Measurements from ENCODE around the gene TFEB.

TFEB gene

DNA sequence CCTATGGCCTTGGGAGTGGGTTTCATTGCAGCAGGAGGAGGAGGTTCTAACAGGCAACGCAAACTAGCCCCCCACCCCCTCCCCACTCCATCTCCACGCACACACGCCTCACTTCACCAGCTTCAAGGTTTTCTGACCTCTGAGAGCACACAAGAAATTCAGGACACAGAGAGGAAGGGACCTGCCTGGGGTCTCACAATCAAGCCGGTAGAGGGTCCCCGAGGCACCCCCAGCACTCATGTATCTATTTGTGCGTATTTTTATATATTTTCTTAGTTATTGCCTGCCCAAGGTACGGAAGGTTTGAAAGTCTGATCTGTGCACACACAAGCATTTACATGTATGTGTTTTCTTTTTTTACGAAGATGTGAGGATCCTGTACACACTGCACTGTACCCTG, 80.2 kb downstream of the TFEB start:
- no peak for DNase-seq

DNA sequence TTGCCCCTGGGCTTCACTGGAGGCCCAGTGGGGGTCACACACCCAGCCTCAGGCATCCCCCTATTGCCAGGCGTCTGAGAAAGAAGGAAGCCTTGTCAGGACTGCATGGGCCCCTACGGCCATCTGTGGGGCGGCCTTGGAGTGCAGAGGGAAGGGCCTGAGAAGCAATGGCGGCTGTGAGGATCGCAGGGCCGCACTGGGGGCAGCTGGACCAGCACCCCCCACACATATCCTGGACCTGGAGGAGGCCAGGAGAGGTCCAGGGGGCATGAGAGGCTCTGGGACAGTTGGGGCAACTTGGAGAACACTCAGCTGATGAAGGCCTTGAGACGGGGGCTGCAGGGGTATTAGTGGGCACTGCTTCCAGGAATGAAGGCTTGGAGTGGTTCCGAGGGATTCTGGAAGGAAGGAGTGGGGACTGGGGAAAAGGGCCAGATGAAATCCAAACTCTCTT, 80.7 kb downstream of the TFEB start:
- DNase-seq = no peak

DNA sequence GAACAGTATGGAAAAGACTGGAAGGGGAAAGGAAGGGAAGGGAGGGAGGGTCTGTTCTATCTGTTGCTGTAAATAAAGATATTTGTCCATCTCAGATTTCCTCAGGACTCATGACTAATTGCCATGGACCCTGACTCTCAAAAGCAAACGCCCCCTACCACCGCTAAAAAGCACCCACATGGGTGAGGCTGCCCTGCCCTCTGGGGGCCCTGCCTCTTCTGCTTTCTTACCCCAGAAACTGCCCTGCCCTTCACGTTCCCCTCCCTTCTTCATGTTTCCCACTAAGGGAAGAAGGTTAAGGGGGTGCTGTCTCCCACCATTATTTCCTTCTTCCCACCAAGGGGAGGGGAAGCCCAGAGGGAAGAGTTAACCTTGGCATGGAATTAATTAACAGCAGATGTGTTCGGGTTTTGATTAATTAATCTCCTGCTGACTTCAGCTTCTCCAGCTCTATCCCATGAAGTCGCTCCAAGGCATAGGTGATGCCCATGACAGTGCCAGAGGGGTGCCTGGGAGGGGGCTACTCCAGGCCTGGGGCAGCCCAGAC, 81.2 kb downstream of the TFEB start:
- DNase-seq = no peak

DNA sequence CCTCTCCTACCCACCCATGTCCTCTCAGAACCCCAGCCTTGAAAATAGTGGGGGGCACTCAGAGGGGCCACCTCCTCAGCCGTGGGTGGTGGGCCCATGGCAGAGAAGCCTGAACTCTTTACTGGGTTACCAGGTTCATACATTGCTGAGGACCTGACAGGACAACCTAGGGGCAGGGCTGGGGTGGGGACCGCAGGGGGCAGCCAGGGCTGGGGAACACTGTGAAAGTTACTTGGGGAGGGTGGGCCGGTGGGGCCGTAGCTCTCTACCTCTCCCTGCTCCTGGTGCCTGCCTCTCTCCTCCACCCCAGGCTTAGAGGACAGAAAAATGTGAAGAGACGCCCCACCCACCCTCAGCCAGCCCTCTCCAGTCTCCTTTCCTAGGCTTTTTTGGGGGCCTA, 81.7 kb downstream of the TFEB start:
- no peak for DNase-seq

DNA sequence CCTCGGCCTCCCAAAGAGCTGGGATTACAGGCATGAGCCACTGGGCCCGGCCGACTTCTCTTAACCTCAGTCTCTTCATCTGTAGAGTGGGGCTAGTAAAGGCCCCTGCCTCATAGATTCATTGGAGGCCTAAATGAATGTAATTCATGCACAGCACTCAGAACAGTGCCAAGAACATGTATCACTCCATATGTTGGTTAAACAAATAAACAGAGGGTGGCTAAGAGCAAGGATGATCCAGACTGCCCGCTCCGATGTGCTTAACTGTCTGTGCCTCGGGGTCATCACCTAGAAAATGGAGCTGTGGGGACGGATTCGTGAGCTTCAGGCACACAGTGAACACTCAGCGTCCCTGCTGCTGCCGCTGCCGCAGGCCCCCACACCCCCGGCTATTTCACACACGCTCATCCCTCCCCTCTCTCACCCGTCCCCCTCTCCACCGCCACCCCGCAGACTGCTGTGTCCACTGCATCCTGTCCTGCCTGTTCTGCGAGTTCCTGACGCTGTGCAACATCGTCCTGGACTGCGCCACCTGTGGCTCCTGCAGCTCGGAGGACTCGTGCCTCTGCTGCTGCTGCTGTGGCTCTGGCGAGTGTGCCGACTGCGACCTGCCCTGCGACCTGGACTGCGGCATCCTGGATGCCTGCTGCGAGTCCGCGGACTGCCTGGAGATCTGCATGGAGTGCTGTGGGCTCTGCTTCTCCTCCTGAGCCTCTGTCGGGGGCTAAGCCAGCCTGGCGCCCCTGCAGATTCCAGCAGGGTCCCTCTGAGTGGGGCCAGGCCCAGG, 82.3 kb downstream of the TFEB start:
- DNase-seq = no peak

DNA sequence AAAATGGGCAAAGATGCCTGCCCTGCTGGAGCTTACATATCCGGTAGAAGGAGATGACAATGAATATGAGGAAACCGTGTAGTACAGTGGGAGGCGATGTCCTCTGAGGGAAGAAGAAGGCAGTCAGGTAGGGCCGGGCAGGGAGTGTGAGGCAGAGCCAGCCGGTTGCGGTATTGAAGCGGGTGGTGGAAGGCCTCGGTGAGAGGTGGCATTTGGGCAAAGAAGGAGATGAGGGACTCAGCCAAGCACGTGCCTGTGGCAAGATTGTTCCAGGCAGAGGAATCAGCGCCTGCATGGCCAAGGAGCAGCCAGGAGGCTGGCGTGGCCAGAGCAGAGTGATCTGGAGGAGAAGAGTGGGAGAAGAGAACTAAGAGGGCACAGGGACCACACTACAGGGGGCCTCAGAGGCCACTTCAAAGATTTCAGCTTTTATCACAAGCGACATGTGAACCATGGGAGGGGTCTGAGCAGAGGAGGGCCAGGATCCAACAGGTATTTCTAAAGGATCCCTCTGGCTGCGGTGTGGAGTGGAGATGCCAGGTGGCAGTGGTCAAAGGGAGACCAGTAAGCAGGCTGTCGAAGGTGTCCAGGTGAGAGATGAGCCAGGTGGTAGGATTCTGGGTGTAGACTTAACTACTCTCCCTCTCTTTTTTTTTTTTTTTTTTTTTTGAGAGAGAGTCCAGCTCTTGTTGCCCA, 83.3 kb downstream of the TFEB start:
- DNase-seq = no peak

DNA sequence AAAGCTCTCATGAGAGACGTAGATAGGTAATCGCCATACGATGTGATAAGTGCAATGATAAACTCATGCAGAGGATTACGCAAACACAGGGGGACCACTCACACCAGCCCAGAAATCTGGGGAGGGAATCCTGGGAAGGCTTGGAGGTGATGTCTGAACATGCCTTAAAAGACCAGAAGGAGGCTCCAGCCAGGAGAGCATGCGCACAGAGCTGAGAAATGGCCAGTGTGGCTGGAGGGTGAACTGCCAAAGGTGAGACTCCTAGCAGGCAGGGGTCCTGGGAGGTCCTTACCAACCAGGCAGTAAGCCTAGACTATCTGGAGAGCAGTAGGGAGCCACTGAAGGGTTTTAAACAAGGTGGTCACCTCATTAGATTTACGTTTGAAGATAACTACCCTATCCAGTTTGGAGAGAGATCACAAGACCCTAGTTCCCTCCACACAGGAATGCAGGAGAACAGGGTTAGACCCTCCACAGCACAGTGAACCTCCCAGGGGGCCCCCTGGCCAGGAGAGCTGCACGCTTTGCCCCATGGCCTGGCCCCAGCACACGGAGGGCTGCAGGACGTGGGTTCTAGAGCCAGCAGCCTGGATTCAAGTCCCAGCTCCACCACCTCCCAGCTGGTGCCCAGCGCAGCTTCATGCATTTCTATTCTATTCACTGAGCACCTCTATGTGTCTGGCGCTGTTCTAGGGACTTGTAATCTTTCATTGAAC, 84.0 kb downstream of the TFEB start:
- DNase-seq = no peak

DNA sequence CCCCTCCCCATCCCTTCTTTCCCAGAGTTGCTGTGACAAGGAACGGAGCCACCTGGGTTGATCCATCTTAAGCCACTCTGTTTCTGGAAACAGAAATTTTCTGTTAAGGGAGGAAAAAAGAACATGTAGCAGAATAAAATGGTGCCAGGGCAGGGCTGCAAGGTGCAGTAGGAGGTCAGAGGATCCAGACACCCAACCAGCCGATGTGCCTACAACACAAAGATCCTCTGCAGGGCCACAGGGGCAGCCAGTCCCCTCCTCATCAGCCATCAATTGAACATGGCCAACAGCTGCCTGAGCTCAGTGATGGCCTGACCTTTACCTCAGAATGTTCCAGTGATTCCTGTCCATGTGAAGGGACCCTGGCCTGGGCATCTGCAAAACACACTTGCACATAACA, 85.3 kb downstream of the TFEB start:
- DNase-seq = no peak

DNA sequence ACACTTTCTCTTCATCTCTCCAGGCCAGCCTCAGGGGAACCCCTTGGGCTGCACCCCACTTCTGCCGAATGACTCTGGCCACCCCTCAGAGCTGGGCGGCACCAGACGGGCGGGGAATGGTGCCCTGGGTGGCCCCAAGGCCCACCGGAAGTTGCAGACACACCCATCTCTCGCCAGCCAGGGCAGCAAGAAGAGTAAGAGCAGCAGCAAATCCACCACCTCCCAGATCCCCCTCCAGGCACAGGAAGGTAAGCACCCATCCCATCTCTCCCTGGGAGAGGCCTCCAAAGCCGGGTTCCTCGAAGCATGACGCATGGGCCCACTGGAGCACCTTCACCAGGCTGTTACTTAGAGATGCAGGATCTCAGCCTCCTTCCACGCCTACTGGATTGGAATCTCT, 85.8 kb downstream of the TFEB start:
- DNase-seq = no peak

DNA sequence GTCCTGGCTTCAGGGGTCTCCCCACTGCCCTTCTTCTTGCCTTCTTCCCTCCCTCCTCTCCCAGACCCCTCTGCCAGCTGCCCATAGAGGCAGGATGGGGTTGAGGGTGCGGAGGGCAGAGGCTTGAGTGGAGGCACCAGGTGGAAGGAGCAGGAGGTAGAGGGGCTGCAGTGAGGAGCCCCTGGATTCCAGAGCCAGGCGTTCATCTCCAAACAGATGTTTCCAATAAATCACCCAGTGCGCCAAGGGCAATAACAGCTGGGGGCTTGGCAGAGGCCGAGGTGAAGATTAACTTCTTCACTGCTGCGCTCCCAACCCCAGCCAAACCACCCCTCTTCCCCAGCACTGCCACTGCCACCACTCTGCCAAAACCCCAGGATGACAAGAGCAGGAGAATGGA, 86.5 kb downstream of the TFEB start:
- no peak for DNase-seq

DNA sequence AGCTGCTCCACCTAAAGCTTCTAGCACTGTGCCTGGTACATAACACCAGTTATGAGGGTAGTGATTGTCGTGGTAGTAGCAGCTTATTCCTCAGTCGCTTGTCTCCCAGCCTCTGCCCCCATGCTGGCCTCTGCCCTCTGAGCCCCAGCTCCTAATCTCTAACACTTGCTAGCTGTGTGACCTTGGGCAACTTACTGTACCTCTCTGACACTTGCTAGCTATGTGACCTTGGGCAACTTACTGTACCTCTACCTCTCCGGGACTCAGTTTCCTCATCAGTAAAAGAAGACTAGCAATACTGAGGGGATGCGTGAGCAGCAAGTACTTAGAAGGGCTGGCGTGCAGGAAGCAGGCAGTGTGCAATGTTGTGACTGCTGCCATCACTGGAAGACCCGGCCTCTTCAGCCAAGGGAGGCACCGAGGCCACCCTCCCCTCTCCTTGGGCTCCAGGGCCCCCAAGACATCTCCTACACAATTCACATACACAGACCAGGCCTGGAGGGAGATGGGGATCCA, 87.3 kb downstream of the TFEB start:
- DNase-seq = no peak

DNA sequence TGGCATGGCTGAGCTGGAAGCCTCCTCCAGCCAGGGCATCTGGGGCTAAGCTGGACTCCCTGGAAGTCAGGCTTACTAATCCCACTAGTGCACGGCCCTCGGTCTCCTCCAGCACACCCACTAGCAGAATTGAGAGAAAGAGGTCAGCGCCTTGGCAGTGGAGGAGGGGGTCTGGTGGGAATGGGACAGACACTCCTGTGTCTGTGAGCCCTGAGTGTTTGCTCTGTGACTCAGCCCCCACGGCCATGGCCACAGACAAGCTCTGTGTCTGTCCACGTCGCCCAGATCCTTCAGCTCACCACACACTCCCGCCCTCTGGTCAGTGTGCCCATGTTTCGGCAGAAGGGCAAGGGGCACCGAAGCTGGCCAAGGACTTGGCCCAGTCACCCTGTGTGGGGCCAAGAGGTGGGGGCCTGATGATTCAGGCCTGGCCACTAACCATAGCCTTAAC, 88.3 kb downstream of the TFEB start:
- DNase-seq = no peak

DNA sequence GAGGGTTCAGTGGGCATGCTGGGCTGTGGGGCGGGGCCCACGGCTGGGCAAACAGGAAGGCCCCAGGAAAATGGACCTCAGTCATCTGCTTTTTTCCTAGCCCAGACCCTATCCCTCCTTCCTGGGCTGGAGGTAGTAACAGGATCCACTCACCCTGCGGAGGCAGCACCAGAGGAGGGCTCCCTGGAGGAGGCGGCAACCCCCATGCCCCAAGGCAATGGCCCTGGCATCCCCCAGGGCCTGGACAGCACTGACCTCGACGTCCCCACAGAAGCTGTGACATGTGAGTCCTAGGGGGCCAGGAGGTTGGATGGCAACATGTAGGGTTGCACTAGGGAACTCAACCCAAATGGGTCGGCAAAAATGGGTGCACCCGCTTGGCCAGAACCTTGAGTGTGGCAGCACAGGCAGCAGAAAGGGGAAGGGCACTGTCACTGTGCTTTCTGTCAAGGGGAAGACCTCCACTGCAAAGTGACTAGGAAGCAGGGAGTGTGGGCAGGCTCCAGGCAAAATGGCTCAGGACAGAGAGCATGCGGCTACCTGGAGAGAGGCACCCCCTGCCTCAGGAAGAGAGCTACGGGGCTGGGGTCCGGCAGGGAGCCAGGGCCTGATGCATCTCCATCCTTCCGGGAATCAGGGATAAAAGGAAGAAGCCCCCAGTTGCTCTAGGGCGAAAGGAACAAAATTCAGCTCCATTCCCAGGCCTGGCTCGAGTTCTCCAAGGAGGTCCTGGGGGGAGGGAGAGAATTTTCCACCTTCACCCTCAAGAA, 89.2 kb downstream of the TFEB start:
- DNase-seq = no peak

DNA sequence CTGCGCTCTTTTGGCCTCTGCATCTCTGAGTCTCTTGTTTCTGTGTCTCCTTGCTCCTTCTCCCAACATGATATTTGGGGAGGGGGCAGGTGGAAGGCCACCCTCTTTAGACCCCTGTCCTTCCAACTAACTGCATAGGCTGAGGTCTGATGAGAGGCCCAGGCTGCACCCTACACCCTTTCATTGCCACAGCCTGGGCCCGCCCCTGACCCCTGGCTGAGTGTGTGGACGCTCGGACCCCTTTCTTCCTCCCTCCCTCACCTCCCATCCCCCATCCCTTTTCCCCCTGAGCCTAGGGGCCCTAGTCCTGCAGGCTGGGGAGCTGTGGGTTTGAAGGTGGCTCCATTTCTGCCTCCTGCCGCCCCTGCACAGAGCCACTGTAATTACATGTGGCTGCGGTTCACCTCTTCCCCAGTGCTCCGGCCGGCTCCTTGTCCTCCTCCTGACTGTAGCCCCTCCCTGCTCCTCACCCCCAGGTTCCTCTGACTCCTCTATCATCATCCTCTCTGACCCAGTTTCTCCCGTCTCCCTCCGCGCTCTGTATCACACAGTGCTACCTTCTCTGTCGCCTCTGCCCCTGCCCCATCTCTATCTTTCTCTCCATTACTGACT, 90.3 kb downstream of the TFEB start:
- no peak for DNase-seq

DNA sequence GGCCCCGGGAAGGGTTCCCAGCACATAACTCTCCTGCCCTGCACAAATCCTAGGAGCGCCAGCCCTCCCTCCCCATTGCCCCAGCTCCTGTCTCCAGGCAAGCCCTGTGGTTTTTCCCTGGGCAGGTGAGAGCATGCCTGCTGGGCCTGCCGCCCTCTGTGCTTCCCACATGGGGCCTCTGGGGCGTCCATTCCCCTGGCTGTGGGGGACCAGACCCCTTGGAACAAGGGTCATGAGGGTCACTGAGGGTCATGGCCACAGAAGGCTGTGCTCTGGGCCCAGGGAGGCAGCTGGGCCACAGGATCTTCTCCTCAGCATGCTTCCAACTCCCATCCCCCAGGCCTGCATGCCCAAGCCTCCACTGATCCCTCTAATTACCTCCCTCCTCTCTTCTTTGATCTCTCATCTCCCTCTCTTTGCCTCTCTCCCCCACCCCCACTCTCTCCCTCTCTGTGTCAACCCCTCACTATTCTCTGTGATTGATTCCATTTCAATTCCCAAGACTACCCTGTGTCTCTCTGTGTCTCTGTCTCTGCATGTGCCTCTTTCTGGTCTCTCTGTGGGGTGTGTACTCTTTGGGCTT, 91.0 kb downstream of the TFEB start:
- DNase-seq = no peak

DNA sequence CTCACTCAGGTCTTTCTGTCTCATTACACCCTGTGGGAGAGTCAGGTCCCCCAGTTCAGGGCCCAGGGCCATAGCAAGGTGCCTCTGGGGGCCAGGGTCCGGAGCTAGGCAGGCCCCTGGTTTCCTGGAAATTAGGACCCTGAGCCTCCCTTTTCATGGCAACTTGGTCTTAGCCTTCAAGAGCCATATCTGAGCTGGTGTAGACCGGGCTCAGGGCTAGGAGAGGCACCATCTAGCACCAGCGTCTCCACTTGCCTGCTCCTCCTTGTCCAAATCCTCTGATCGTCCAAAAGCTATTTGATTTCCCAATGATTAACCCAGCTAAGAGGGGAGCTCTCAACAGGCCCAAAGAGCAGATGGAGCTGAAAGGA, 91.5 kb downstream of the TFEB start:
- no peak for DNase-seq

DNA sequence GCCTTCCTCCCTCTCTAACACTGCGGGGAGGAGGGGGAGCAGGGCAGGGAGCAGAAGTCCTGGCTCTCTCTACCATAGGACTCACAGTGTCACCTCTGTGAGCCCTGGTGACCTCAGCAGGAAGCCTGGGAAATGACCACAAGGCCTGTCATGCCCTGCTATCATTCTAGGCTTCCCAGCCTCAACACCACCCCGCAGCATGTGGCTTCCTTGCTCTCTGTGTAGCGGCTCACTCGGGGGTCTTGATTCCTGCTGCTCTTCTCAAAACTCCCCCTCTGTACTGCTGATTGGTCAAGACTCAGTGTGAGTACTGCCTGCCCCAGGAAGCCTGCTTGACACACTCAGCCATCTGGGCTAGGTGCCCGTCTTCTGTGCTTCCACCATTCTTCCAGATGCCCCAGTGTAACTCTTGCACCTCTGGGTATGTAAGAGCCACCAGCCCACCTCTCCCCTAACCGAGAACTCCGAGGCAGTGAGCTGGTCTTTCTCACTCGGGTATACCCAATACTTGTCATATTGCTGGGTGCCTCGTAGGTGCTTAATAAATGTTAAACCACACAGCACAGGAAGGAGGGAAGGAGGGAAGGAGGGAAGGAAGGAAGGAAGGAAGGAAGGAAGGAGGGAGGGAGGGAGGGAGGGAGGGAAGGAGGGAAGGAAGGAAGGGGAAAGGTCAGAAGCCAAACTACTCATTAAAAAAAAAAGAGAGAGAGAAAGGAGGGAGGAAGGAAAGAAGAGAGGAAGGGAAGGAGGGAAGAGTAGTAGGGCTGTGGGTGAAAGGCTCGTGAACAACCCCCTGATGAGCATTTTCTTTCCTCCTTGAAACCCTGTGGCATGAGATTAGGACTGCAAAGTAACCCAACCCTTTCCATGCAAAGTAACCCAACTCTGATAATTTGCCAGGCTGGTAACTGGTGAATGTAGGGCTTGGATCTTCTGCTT, 92.2 kb downstream of the TFEB start:
- no peak for DNase-seq

DNA sequence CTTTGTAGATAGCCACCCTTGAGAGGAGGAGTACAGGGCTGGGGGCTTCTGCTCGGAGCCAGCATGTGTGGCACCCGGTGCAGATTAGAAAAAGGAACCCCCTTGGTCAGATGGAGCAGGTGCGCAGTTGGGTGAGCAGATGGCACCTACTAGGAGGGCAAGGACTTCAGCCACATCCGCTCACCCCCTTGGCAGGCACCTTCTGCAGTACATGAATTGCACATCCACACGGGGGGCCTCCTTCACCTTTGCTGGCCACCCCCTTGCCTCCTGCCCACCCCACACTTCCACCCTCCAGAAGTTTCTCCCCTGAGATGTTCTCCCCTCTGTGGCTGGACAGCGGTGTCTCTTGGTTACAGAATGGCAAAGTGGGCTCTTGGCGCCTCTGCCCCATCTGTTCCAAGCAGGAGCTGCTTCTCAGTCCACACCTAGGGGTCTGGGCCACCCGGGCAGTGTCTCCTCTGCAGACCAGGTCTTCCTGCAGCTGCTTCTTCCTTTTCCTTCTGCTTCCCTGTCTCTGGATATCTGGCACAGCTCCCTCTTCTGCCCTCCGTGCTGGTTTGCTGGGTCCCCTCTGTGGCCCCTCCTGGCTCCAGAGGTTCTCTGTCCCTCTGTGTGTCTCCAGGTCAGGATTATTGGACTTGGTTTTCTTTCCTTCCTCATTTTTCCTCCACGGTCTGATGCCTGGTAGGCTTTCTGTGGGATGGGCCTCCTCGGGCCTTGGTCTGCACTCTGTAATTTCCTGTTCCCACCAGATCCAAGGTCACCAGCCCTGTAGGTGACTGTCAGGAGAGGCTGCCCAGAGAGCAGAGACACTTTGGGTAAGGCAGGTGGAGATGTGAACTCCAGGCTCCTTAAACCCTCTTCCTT, 93.1 kb downstream of the TFEB start:
- no peak for DNase-seq
